Hypothalamus (tissue), 51 donors: ENCODE measurements around the gene CLK3.
A peak's percentile ranks its signal among the peaks of the same experiment; 100 is the strongest.

ENCODE experiments used
- DNase-seq, 51 donors: peaks; one replicate each; lab custom pipeline; 2025; lab: John Stamatoyannopoulos, UW

Gene CLK3

DNA sequence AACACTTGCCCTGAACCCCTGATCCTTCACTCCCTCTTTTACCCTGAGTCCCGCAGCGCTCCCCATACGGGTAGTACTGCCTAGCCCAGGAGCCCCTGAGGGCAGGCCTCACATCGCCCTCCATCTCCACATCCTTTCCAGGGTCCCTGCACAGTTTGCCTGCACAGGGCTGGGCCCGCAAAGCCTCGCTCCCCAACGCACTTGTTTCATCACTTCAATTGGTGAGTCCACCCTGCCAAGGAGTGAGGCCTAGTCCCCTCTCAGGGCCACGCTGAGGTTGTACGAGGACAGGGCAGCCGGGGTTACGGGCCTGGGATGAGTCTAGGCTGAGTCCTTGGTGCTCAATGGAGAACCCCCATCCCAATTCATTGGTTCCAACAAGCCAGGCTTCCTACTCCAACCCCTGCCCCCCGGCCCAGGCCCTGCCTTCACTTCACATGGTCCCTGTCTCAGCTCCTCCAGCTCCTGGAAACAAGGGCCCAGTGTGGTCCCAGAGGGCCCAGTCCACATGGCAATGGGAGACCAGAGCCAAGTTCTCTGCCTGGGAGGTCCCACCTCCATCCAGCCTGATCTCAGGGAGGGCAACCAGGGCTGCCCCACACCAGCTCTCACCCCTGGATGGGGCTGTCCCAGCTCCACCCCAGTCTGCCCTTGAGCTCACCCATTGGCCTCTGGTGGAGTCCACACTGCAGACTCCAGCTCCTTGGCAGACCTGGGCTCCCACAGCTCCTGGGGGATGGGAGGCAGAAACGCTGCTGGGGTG, 12.4 kb upstream of the CLK3 start:
- no peak for DNase-seq

DNA sequence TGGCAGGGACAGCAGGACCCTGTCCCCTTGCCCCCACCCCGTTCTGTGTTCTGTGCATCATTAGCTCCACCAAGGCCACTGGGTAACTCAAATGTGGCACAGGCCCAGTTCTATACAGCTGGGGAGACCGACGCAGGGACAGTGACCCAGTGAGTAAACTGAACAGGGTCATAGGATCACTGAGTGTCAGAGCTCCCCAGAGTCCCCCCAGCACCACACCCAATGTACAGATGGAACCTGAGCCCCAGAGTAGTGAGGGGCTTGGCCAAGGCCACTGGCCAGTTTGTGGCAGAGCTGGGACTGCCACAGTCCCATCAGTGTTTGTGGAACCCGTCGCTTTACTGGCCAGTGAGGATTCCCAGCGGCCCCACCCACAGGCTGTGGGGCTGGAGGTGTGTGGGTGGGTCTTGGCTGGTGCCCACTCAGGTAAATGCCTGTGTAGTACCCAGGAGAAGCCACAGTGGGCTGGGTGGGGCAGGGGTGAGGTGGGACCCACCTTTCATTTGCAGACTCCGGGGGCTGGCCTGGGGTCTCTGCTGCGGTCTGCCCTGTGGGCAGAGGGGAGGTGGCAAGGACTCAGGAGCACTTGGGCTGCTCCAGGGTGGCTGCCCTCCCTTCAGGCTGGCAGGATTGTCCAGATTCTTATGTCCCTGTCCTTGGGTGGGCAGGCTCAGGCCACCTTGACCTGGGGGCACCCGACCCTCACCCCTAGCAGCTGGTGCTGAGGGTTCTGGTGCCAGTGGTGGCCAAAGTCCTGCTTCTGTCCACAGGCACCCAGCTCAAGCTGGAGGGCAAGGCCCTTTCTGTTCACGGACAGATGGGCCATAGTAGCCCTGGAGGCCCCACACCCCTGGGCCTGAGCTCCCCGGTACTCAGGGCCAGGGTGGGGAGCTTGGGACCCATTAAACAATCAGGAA, 11.6 kb upstream of the CLK3 start:
- DNase-seq = no peak

DNA sequence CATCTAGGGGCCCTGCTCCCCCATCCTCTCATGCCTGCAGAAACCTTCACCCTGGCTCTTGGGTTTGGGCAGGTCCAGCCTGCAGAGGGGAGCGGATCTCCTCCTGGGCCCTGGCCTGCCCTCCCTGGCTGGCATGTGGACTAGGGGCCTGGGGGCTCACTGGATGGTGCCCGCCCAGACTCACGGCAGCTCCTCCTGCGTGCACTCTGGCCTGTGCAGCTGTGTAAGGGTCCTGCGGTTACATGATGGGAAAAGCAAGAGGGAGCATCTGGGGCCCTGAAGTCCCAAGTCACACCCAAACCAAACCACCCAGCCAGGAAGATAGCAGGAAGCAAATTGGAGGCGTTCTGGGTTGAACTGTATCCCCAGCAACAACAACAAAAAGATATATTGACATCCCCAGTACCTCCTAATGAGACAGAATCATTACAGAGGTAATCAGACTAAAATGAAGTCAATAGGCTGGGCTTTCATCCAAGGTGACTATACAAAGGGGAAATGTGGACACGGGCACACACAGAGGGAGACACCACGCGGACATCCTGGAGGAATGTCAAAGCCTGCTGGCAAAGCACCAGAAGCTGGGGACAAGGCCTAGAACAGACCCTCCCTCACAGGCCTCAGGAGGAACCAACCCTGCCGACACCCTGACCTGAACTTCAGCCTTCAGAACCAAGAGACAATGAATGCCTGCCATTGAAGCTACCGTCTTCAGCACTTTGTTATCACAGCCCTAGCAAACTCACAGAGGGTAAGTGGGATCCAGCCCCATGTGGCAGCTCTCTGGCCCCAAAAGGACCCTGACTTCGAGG, 10.4 kb upstream of the CLK3 start:
- DNase-seq = peak in 1 of 51 donors; percentile 8

DNA sequence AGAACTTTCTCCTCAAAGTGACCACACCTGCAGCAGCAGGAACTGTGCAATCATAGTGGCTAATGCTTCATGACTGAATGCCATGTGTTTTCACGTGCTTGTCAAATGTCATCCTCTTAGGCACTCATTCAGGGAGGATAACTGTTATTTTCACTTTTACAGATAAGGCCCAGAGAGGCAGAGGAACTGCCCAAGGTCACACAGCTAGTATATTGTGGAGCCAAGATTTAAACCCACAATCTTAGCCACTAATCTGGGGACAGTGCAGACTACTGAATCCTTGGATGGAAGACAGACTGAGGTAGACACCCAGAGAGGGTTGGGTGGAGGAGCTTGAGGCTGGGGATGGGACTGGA, 9.9 kb upstream of the CLK3 start:
- no peak for DNase-seq

DNA sequence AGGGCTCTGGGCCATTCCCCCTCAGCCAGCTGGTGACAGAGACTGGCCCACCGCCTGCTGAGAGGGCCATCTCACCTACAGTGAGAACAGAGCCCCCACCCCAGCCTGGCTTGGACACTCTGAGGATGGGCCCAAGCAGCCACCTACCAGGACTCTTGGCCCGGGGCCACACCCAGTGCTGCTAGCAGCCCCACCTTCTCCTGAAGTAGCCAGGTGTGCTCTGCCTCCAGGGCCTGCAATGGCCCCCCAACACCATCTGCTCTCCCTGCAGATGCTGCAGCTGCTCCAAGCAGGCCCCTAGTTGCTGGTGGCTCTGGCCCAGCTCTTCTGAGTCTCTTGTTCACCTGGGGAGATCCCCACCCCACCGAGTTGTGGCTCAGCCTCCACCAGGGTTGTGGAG, 6.8 kb upstream of the CLK3 start:
- DNase-seq = no peak

DNA sequence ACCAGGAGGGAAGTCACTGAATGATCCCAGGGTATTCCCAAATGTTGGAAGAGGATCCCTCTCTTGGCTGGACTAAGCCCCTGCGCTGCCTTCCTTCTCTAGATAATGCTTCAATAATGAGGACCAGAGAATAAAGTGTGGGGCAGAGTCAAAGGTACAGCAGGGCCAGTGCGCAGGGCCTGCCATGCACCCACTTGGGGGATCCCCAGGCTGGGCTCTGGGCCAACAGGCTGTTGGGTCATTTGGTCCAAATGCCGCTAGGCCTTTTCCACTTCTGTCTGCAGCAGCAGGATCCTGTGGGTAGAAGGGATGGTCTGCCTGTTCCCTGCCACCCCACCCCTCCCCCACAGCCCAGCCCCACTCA, 5.7 kb upstream of the CLK3 start:
- DNase-seq = no peak

DNA sequence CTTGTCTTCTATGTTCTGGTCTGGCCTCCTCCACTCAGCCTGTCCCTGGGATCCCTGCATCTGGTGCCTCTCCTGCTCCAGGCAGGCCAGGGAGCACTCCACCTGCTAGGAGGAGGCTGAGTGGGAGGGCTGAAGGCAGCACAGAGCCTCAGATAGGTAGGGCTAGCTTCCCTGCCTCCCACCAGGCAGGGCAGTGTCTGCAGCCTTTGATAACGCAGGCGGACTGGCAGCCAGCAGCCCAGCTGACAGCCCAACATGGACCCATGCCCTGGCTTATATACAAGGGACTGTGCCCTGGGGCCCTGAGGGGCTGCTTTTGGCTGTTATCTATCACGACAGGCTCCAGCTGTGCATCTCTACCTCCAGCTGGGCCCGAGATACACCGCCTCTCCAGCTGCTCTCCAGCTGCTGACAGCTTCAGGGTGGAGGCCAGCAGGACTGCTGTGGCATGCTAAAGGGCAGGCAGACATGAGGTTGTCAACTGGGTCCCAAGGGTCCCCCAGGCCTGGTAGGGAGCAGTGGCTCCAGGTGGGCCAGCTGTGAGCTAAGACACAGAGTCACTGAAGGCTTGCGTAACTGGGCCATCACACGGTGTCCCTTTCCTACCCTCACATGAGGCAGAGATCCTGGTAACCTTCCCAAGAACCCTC, 5.2 kb upstream of the CLK3 start:
- DNase-seq = no peak

- no peak for DNase-seq
Measured at GRCh38 chr15:74611341-74611740, 4.3 kb upstream of the CLK3 start.

DNA sequence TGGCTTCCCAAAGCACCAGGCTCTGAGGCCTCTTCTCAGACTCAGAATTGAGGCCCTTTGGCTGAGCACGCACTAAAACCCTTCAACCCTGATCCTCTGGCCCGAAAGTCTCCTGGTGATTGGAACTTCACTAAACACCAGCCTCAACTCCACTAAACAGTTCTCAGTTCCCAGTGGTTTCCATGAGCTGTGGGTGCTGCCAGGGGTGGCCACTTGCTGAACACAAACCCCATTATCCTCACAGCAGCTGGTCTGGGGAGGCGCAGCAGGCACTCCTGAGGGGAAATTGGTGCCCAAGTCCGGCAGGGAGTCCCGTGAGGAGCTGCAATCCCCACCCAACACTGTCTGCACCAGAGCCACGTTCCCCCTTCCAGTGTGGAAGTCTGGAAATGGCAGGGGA, 3.8 kb upstream of the CLK3 start:
- no peak for DNase-seq

- DNase-seq = no peak
Measured at GRCh38 chr15:74612677-74613076, 3.0 kb upstream of the CLK3 start.

GRCh38 chr15:74613089-74613952, 2.3 kb upstream of the CLK3 start:
- no peak for DNase-seq

GRCh38 chr15:74613953-74614743, 1.5 kb upstream of the CLK3 start:
- peak in 6 of 51 donors; percentile 20 to 84 (median 50) for DNase-seq

DNA sequence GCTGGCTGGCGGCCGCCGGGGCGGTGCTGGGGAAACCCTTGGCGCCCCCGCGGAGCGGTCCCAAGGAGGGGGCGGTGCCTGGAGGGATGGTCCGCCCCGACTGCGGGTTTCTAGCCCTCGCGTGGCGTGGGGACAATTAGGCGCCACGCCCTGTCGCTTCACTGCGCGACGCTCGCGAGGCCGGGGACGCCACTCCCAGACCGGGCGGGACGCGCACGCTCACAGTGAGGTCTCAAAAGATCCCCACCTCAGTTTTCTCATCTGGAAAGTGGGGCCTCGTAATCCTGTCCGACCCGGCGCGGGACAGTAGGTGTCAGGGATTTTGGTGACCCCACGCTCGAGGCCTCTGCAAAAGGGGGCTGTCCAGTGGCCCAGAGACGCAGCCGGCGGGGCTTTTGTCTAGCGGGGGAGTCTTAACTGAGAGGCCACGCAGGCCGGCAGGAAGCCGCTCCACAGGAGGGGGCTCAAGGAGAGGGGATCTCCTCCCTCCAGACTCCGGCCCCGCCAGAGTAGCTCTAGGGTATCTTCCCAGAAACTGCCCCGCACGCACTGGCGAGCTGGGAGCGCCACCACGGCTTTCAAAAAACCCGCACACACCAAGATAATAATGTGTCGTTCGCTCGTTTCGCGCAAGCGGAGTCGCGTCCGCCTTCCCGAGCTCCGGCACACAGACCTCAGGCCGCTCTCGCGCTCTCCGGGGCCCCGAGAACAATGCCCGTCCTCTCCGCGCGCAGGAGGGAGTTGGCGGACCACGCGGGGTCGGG, 710 bp upstream of the CLK3 start:
- DNase-seq = peak in 46 of 51 donors; percentile 29 to 87 (median 71)

DNA sequence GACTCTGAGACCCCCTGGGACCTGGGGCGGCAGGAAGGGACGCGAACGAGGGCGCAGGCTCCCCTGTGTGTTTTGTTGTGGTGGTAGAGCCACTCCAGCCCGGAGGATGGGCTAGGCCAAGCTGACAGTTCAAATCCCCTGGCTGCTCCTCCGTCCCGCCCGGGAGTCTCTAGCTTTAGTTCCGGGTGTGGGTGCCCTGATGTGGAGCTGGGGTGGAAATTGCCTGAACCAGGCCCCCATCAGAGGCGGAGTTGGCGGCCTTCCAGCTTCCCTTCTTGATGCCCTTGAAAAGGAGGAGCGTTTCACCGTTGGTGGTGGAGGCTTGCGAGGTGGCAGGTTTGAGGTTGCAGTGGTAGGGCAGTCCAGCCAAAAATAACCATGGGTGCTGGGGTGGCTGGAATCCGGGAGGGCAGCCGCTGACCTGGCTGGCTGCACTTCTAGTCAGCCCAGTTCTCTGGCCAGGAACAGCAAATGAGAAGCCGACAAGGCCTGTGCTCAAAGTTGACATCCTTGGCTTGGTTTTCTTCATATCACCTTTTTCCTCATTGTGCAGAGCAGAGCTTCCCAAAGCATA, 817 bp downstream of the CLK3 start:
- DNase-seq = peak in 30 of 51 donors; percentile 9 to 55 (median 38)

DNA sequence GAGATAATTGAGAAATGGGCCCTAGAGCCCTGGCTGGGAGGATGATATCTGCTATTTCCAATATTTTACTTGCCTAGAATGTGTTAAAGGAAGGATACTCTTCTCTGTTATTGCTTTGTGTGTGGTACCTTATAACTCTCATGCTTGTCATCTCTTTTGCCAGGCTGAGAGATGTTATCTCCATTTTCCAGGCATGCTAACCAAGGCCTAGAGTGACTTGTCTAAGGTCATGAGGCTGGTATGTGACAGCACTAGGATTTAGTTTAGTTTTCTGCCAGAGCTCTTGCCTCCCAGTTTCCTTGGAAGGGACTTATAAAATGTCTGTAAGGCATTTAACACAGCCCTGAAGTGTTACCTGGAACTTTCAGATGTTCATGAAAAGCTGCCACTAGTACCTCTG, 1.4 kb downstream of the CLK3 start:
- DNase-seq = no peak

DNA sequence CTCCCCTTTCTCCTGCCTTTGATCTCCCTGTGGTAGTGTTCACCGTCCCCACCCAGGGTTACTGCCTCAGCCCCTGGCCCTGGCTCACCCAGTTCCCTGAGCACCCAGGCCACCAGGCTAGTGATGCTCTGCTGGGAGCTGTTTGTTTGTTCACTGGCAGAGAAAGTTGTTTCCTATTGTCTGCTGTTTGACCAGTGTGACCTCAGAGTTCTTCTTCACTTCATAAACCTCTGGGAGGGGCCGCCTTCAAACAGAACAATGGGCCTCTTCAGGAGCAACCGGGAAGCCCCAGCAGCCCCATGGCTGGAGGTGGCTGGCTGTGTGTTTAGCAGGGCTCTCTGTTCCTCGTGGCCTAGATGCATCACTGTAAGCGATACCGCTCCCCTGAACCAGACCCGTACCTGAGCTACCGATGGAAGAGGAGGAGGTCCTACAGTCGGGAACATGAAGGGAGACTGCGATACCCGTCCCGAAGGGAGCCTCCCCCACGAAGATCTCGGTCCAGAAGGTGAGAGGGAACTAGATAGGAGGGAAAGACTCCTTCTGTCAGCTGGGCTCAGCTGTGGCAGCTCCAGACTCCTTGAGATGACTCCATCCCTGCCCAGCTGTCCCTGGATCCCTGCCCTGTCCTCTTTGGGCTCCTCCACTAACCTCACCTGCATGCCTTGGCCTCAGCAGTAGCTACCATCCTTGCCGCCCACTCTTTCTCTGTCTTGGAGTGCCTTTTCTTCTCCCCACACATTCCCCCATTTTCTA, 3.4 kb downstream of the CLK3 start:
- no peak for DNase-seq
